Measurements from ENCODE around the gene TFAP2A. TPM values are rescaled to one million over a fixed set of nuclear protein-coding genes. Genes with fewer than 3 reads are reported as not detected.

TFAP2A gene
- total RNA-seq, 1 donor, result not detected

- DNase-seq (ENCODE audit: low read depth in 2 of 3, low spot score in 2 of 3), result no peak
These were observed 67.1 kb downstream of the TFAP2A start for GRCh38 chr6:10347561-10348327.

Small RNA genes within 50 kb of the gene (small RNA-seq; reads per million reads assigned to genes)
- not detected for gene MIR5689

Other genes with a start within 250 kb of the TFAP2A start
- gene GCNT2, start 106.3 kb upstream of the TFAP2A start, total RNA-seq, result 12.7 TPM

All from hematopoietic multipotent progenitor cell (in vitro differentiated cells).